PC-3 (cell line): ENCODE results near the gene PRSS33. TPM values are rescaled to one million over a fixed set of nuclear protein-coding genes. Genes with fewer than 3 reads are reported as not detected.

ENCODE experiments used
- ATAC-seq: fragments of 200-7000 bp; cut with Tn5 transposase; 2 replicates; pipeline ENCODE4 v1.9.1; 2020; ENCODE audit warnings: mild to moderate bottlenecking, moderate library complexity
- BruUV-seq: library from RNA; stranded (reverse); fragments of 400-500 nt; replicated peaks from 2 replicates; lab custom pipeline; 2021; lab: Mats Ljungman, UMichigan
- CTCF ChIA-PET: fragments of 300-600 bp; sonication (Branson Sonifier 250); formaldehyde crosslinking; loops from one replicate; lab custom pipeline; 2022; ENCODE audit warnings: antibody characterized with exemption; lab: Charles Lee
- POLR2A ChIA-PET: fragments of 300-600 bp; sonication (Branson Sonifier 250); formaldehyde crosslinking; loops from one replicate; lab custom pipeline; 2022; ENCODE audit warnings: antibody characterized with exemption; ENCODE audit not compliant: unreplicated experiment; lab: Charles Lee
- DNase-seq: peaks from one replicate; pipeline ENCODE4 v3.0.0-alpha.2; 2015
- H2AFZ ChIP-seq: fragments of 300-600 bp; sonication (generic); 2 replicates; pipeline ENCODE4 v1.6.0; 2016; ENCODE audit warnings: antibody characterized with exemption, low read length
- H3F3A ChIP-seq: fragments of 300-600 bp; sonication (generic); one replicate; pipeline ENCODE4 v1.6.0; 2017; ENCODE audit warnings: antibody characterized with exemption, low read length, control low read depth, mild to moderate bottlenecking; ENCODE audit not compliant: unreplicated experiment
- H3K27ac ChIP-seq: fragments of 300-600 bp; sonication (generic); 2 replicates; pipeline ENCODE4 v1.5.1; 2016; ENCODE audit warnings: mild to moderate bottlenecking, low read length
- H3K27me3 ChIP-seq: fragments of 300-600 bp; sonication (generic); 2 replicates; pipeline ENCODE4 v1.6.1; 2016; ENCODE audit warnings: low read length, mixed read lengths
- H3K36me3 ChIP-seq: fragments of 300-600 bp; sonication (generic); 2 replicates; pipeline ENCODE4 v1.6.1; 2016; ENCODE audit warnings: low read depth, mixed run types, low read length, mixed read lengths
- H3K4me1 ChIP-seq: fragments of 300-600 bp; sonication (generic); 2 replicates; pipeline ENCODE4 v1.5.1; 2016; ENCODE audit warnings: low read length; ENCODE audit not compliant: insufficient read depth
- H3K4me2 ChIP-seq: fragments of 300-600 bp; sonication (generic); 2 replicates; pipeline ENCODE4 v1.6.0; 2016; ENCODE audit warnings: low read length
- H3K4me3 ChIP-seq: fragments of 300-600 bp; sonication (generic); 2 replicates; pipeline ENCODE4 v1.5.1; 2016; ENCODE audit warnings: mild to moderate bottlenecking, low read length, mixed read lengths
- H3K79me2 ChIP-seq: fragments of 300-600 bp; sonication (generic); 2 replicates; pipeline ENCODE4 v1.6.1; 2017; ENCODE audit warnings: low read length, mixed read lengths
- H3K9ac ChIP-seq: fragments of 300-600 bp; sonication (generic); 2 replicates; pipeline ENCODE4 v1.6.0; 2016; ENCODE audit warnings: mild to moderate bottlenecking, low read length
- H3K9me2 ChIP-seq: fragments of 300-600 bp; sonication (generic); replicated peaks from 2 replicates; pipeline ENCODE4 v1.6.1; 2016; ENCODE audit warnings: mixed run types, low read length, mixed read lengths
- H3K9me3 ChIP-seq: fragments of 300-600 bp; sonication (generic); 2 replicates; pipeline ENCODE4 v1.6.1; 2016; ENCODE audit warnings: low read length, mixed read lengths
- H4K20me1 ChIP-seq: fragments of 300-600 bp; sonication (generic); 2 replicates; pipeline ENCODE4 v1.6.1; 2016; ENCODE audit warnings: low read length, mixed read lengths
- EZH2 ChIP-seq: fragments of 300-600 bp; sonication (generic); IDR thresholded peaks from one replicate; pipeline ENCODE4 v1.6.1; 2017; ENCODE audit warnings: antibody characterized with exemption, mild to moderate bottlenecking, low read length; ENCODE audit not compliant: unreplicated experiment
- EZH2phosphoT487 ChIP-seq: fragments of 300-600 bp; sonication (generic); IDR thresholded peaks from 2 replicates; pipeline ENCODE4 v1.6.1; 2018; ENCODE audit warnings: mild to moderate bottlenecking, antibody characterized with exemption, low read length, borderline replicate concordance
- intact Hi-C: fragments of 100-400 bp; cut with micrococcal nuclease; formaldehyde crosslinking; loops from 2 replicates; pipeline ENCODE4 v1.9.0; 2023
- total RNA-seq: library from RNA; depleted of rRNA; stranded (reverse); fragments of >200 nt; gene quantifications from 2 replicates; pipeline ENCODE4 v1.2.3, GENCODE V29; 2014
- TF ChIP-seq, protein P1 (sequence below): fragments of 300-600 bp; sonication (generic); conservative IDR thresholded peaks from 2 replicates; pipeline ENCODE4 v1.5.1; 2017; ENCODE audit warnings: antibody characterized with exemption, low read depth, mild to moderate bottlenecking, low read length

PRSS33 gene
- total RNA-seq, 1 experiment from 2014 or later, result 0.11 TPM

DNA sequence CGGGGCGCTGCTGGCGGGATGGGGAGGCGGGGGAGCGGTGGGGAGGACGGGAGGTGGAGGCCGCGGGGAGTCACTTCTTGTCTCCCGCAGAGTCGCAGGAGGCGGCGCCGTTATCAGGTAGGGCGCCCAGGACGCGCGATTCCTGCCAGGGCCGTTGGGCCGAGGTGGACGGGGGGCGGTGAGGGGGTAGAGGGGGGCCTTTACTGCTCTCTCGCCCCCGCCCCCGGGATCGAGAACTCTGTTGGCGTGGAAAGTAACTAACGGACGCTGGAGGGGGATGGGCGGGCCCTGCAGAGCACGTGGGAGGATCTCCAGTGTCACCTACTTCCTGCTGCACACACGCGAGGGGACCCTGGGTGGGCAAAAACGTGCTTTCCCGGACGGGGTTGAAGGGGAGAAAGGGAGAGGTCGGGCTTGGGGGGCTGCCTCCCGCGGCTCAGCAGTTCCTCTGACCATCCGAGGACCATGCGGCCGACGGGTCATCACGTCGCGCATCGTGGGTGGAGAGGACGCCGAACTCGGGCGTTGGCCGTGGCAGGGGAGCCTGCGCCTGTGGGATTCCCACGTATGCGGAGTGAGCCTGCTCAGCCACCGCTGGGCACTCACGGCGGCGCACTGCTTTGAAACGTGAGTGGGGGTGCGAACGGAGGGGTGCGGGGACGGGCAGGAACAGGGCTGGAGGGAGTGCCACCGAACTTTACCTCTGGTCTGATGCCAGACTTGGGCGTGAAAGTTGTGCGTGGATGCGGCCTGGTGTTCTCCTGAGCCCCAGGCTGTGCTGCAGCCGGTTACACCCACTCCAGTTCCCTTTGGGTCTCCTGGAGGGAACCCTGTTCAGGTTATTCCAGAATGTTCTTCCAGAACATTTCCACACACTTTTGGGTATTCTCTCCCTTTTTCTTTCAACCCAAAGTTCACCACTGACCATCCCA, 30.2 kb upstream of the PRSS33 start:
- Histone ChIP-seq H3K79me2 (no peaks in the 10 kb centered on the region), H3K9me3 (no peaks in the 10 kb centered on the region), H3K9ac (no peak overlapping the region), H3K9me2 (no peaks in the 10 kb centered on the region), H3K4me3 (no peak overlapping the region), H3K27ac (no peak overlapping the region), H3K36me3 (no peaks in the 10 kb centered on the region), H3K4me1 (no peaks in the 10 kb centered on the region), H3K27me3 (no peaks in the 10 kb centered on the region), H3K4me2 (no peak overlapping the region), H4K20me1 (no peaks in the 10 kb centered on the region), H2AFZ (no peak overlapping the region), H3F3A (no peaks in the 10 kb centered on the region)
- POLR2A ChIA-PET, result no interaction called here
- CTCF ChIA-PET, result no interaction called here
- BruUV-seq, result no TSS peak
- TF ChIP-seq EZH2 (no peak), EZH2phosphoT487 (no peak)
- TF ChIP-seq, protein P1, sequence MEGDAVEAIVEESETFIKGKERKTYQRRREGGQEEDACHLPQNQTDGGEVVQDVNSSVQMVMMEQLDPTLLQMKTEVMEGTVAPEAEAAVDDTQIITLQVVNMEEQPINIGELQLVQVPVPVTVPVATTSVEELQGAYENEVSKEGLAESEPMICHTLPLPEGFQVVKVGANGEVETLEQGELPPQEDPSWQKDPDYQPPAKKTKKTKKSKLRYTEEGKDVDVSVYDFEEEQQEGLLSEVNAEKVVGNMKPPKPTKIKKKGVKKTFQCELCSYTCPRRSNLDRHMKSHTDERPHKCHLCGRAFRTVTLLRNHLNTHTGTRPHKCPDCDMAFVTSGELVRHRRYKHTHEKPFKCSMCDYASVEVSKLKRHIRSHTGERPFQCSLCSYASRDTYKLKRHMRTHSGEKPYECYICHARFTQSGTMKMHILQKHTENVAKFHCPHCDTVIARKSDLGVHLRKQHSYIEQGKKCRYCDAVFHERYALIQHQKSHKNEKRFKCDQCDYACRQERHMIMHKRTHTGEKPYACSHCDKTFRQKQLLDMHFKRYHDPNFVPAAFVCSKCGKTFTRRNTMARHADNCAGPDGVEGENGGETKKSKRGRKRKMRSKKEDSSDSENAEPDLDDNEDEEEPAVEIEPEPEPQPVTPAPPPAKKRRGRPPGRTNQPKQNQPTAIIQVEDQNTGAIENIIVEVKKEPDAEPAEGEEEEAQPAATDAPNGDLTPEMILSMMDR, result no peak
- DNase-seq, result no peak
- intact Hi-C loops, result no loop called here
- no peak for ATAC-seq

DNA sequence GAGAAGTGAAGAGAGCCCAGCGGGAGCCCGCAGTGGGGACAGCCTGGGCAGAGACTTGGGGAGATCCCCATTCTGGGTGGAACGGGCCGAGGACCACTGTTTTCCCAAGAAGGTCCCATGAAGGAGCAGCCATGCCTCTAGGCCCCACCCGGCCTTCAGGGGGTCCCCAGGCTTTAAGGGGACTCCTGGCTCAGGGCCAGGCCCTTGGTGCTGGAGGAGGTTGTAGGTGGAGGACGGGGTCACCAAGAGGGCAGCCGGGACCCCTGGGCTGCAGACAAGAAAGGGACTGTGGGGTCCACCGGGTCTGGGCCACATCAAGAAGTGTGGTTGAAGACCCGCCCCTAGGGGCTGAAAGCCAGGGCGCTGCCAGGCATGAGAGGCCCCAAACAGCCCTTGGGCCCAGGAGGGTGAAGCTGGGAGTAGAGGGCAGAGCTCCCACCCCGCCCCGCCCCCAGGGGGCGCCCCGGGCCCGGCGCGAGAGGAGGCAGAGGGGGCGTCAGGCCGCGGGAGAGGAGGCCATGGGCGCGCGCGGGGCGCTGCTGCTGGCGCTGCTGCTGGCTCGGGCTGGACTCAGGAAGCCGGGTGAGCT, 29.5 kb upstream of the PRSS33 start, which contains the start of gene PRSS21:
TSS of gene PRSS21 (plus strand) at position 487 of the 589 bp plus-strand sequence. CDS start at position 519, 32 bp downstream.
- no peaks in the 10 kb centered on the region for H3K27me3 ChIP-seq
- no peak within 1 kb of the TSS for H3K4me3 ChIP-seq
- ChIA-PET CTCF (no interaction called here), POLR2A (no interaction called here)
- H3K9me2 ChIP-seq, result no peaks in the 10 kb centered on the region
- no peak within 1 kb of the TSS for H3K4me2 ChIP-seq
- no peak within 1 kb of the TSS for H2AFZ ChIP-seq
- intact Hi-C loops, result no loop called here
- no peaks in the 10 kb centered on the region for H4K20me1 ChIP-seq
- no peaks in the 10 kb centered on the region for H3K79me2 ChIP-seq
- H3K27ac ChIP-seq, result no peak within 1 kb of the TSS
- no peaks in the 10 kb centered on the region for H3K9me3 ChIP-seq
- DNase-seq (no peak), ATAC-seq (no peak)
- no peaks in the 10 kb centered on the region for H3K4me1 ChIP-seq
- BruUV-seq, result no TSS peak
- H3K9ac ChIP-seq, result no peak within 1 kb of the TSS
- no peak for TF ChIP-seq EZH2phosphoT487
- TF ChIP-seq, protein P1, result no peak
- TF ChIP-seq EZH2, result no peak
- no peaks in the 10 kb centered on the region for H3K36me3 ChIP-seq
- H3F3A ChIP-seq, result no peaks in the 10 kb centered on the region
